Neuronal stem cell (in vitro differentiated cells): ENCODE data around the gene PTPN14.

Experiments used
- DNase-seq: peaks from one replicate; pipeline ENCODE4 v3.0.0-alpha.2; 2013; ENCODE audit warnings: low spot score
- H2AFZ ChIP-seq: one replicate; pipeline ENCODE4 v1.6.1; 2013; ENCODE audit warnings: mild to moderate bottlenecking, low read length, inconsistent platforms
- H2AK5ac ChIP-seq: 2 replicates; pipeline ENCODE4 v1.6.1; 2013; ENCODE audit warnings: low read depth, mild to moderate bottlenecking, inconsistent platforms, low read length, moderate library complexity, mixed read lengths
- H2BK120ac ChIP-seq: 2 replicates; pipeline ENCODE4 v1.6.1; 2013; ENCODE audit warnings: low read depth, mild to moderate bottlenecking, inconsistent platforms, low read length, moderate library complexity, mixed read lengths
- H2BK12ac ChIP-seq: one replicate; pipeline ENCODE4 v1.6.1; 2013; ENCODE audit warnings: low read length, inconsistent platforms
- H2BK15ac ChIP-seq: 2 replicates; pipeline ENCODE4 v1.6.1; 2013; ENCODE audit warnings: mild to moderate bottlenecking, low read length, inconsistent platforms, mixed read lengths
- H2BK5ac ChIP-seq: one replicate; pipeline ENCODE4 v1.6.1; 2013; ENCODE audit warnings: inconsistent platforms, mild to moderate bottlenecking, low read length, moderate library complexity
- H3K14ac ChIP-seq: one replicate; pipeline ENCODE4 v1.6.1; 2013; ENCODE audit warnings: low read length, inconsistent platforms
- H3K18ac ChIP-seq: 2 replicates; pipeline ENCODE4 v1.6.1; 2013; ENCODE audit warnings: low read length, inconsistent platforms
- H3K23ac ChIP-seq: 2 replicates; pipeline ENCODE4 v1.6.1; 2013; ENCODE audit warnings: low read depth, mild to moderate bottlenecking, mixed read lengths, low read length, inconsistent platforms; ENCODE audit not compliant: poor library complexity
- H3K27ac ChIP-seq: replicated peaks from 3 replicates; pipeline ENCODE4 v1.5.1; 2013; ENCODE audit warnings: low read length, inconsistent platforms
- H3K27me3 ChIP-seq, 3 experiments: 2 replicates each; pipeline ENCODE4 v1.6.1; 2013; ENCODE audit warnings: low read length in 3 of 3, mild to moderate bottlenecking in 2 of 3, inconsistent platforms in 1 of 3, low read depth in 1 of 3, mixed read lengths in 1 of 3, moderate library complexity in 1 of 3; ENCODE audit not compliant: control insufficient read depth in 3 of 3, insufficient read depth in 3 of 3
- H3K36me3 ChIP-seq, 2 donors: replicated peaks in 1 of 2; 2 replicates each; pipeline ENCODE4 v1.6.1; 2013; ENCODE audit warnings: low read length in 2 of 2; ENCODE audit not compliant: control insufficient read depth in 2 of 2, insufficient read depth in 2 of 2
- H3K4ac ChIP-seq: 2 replicates; pipeline ENCODE4 v1.6.1; 2013; ENCODE audit warnings: inconsistent platforms, mild to moderate bottlenecking, low read length, moderate library complexity
- H3K4me1 ChIP-seq, 2 donors: 1 replicate in 1 of 2; 2 replicates in 1 of 2; pipeline ENCODE4 v1.6.1; 2013; ENCODE audit warnings: low read length in 2 of 2, low read depth in 1 of 2; ENCODE audit not compliant: control insufficient read depth in 2 of 2, insufficient read depth in 1 of 2
- H3K4me2 ChIP-seq: one replicate; pipeline ENCODE4 v1.6.1; 2013; ENCODE audit warnings: mild to moderate bottlenecking, low read length, inconsistent platforms; ENCODE audit not compliant: insufficient read depth, poor library complexity, severe bottlenecking
- H3K4me3 ChIP-seq, 2 donors: 2 replicates each; pipeline ENCODE4 v1.5.1; 2013; ENCODE audit warnings: low read length in 2 of 2, mild to moderate bottlenecking in 2 of 2, inconsistent platforms in 1 of 2, moderate library complexity in 1 of 2
- H3K79me1 ChIP-seq: one replicate; pipeline ENCODE4 v1.6.1; 2013; ENCODE audit warnings: low read depth, mild to moderate bottlenecking, inconsistent platforms, low read length, moderate library complexity
- H3K9ac ChIP-seq: one replicate; pipeline ENCODE4 v1.6.1; 2013; ENCODE audit warnings: mild to moderate bottlenecking, low read depth, low read length, inconsistent platforms; ENCODE audit not compliant: poor library complexity
- H3K9me3 ChIP-seq, 2 donors: replicated peaks in 1 of 2; 2 replicates each; pipeline versions ENCODE3 to v1.6.1; 2013; ENCODE audit warnings: low read length in 2 of 2, mild to moderate bottlenecking in 2 of 2, inconsistent platforms in 1 of 2, low read depth in 1 of 2, mixed read lengths in 1 of 2, moderate library complexity in 1 of 2; ENCODE audit not compliant: control insufficient read depth in 2 of 2, insufficient read depth in 1 of 2
- H4K8ac ChIP-seq: one replicate; pipeline ENCODE4 v1.6.1; 2013; ENCODE audit warnings: low read depth, mild to moderate bottlenecking, inconsistent platforms, low read length, moderate library complexity
- H4K91ac ChIP-seq: one replicate; pipeline ENCODE4 v1.6.1; 2013; ENCODE audit warnings: low read length, low read depth, mild to moderate bottlenecking, inconsistent platforms; ENCODE audit not compliant: poor library complexity
- WGBS, 2 donors: extraction: QIAGEN DNeasy Blood & Tissue Kit; methylation state at CpG; one replicate each; pipeline ENCODE4 v1.1.7; 2013; ENCODE audit warnings: missing lambda C conversion rate in 2 of 2, mixed read lengths in 1 of 2; ENCODE audit not compliant: insufficient read length in 2 of 2, insufficient replicate concordance in 1 of 2; ENCODE audit errors: extremely low coverage in 2 of 2; 5-methylcytosine and 5-hydroxymethylcytosine counted together

The PTPN14 gene

GRCh38 chr1:214476986-214477870 is 74.2 kb downstream of the PTPN14 start:
- Histone ChIP-seq H3K4me2 (no peak overlapping the region), H3K27me3 (no peaks in the 10 kb centered on the region), H2BK120ac (no peak overlapping the region), H4K91ac (no peak overlapping the region), H2BK12ac (no peak overlapping the region), H3K79me1 (no peaks in the 10 kb centered on the region), H2AFZ (no peak overlapping the region), H4K8ac (no peak overlapping the region), H2BK5ac (no peak overlapping the region), H2AK5ac (no peak overlapping the region), H3K14ac (no peak overlapping the region), H3K27ac (no peak overlapping the region), H3K4me3 (no peak overlapping the region), H3K18ac (no peak overlapping the region), H3K4me1 (peaks cover 7 to 11% of the 10 kb centered on the region in 2 donors), H3K4ac (no peak overlapping the region), H3K36me3 (no peaks in the 10 kb centered on the region), H2BK15ac (no peak overlapping the region), H3K23ac (no peak overlapping the region), H3K9me3 (no peaks in the 10 kb centered on the region), H3K9ac (no peak overlapping the region)
- WGBS, 2 donors = no CpG with 5 or more reads among the region's 7 CpGs
- DNase-seq = no peak

- Histone ChIP-seq H4K8ac (no peak overlapping the region), H4K91ac (no peak overlapping the region), H2AK5ac (no peak overlapping the region), H3K4me3 (no peak overlapping the region), H3K9ac (no peak overlapping the region), H2BK12ac (no peak overlapping the region), H3K79me1 (no peaks in the 10 kb centered on the region), H3K23ac (no peak overlapping the region), H2BK15ac (no peak overlapping the region), H3K9me3 (peaks cover 0 to under 1% of the 10 kb centered on the region in 2 donors), H3K36me3 (no peaks in the 10 kb centered on the region), H3K4me2 (no peak overlapping the region), H2AFZ (no peak overlapping the region), H3K4me1 (peaks cover 7 to 11% of the 10 kb centered on the region in 2 donors), H3K27ac (no peak overlapping the region), H2BK5ac (no peak overlapping the region), H3K14ac (no peak overlapping the region), H2BK120ac (no peak overlapping the region), H3K27me3 (no peaks in the 10 kb centered on the region), H3K18ac (no peak overlapping the region), H3K4ac (no peak overlapping the region)
- no CpG with 5 or more reads among the region's 10 CpGs for WGBS, 2 donors
- DNase-seq = no peak
Observed at GRCh38 chr1:214476229-214476985, 75.0 kb downstream of the PTPN14 start.

- no peak overlapping the region for H2AFZ ChIP-seq
- H3K9ac ChIP-seq = no peak overlapping the region
- H3K18ac ChIP-seq = no peak overlapping the region
- no peak overlapping the region for H3K14ac ChIP-seq
- H4K91ac ChIP-seq = no peak overlapping the region
- H2BK15ac ChIP-seq = no peak overlapping the region
- no peaks in the 10 kb centered on the region for H3K79me1 ChIP-seq
- no peak overlapping the region for H2BK5ac ChIP-seq
- no peak overlapping the region for H3K4ac ChIP-seq
- DNase-seq = no peak
- H3K4me2 ChIP-seq = no peak overlapping the region
- no peak overlapping the region for H3K4me3 ChIP-seq
- no peaks in the 10 kb centered on the region for H3K36me3 ChIP-seq
- no CpG with 5 or more reads among the region's 3 CpGs for WGBS, 2 donors
- H3K23ac ChIP-seq = no peak overlapping the region
- no peak overlapping the region for H2AK5ac ChIP-seq
- peaks cover 7 to 11% of the 10 kb centered on the region in 2 donors for H3K4me1 ChIP-seq
- H3K9me3 ChIP-seq = peaks cover 0 to 4% of the 10 kb centered on the region in 2 donors
- H4K8ac ChIP-seq = no peak overlapping the region
- no peaks in the 10 kb centered on the region for H3K27me3 ChIP-seq
- no peak overlapping the region for H2BK120ac ChIP-seq
- H2BK12ac ChIP-seq = no peak overlapping the region
- H3K27ac ChIP-seq = no peak overlapping the region
Observed at GRCh38 chr1:214475746-214476145, 75.7 kb downstream of the PTPN14 start.

- WGBS, 2 donors = no CpG with 5 or more reads among the region's 2 CpGs
Observed at GRCh38 chr1:214475331-214475730, 76.1 kb downstream of the PTPN14 start.

More at GRCh38 chr1:214475331-214475730, 76.1 kb downstream of the PTPN14 start:
- no peak overlapping the region for H2AK5ac ChIP-seq
- H3K4me1 ChIP-seq = peaks cover 7 to 11% of the 10 kb centered on the region in 2 donors
- H3K4me3 ChIP-seq = no peak overlapping the region
- no peak overlapping the region for H3K23ac ChIP-seq
- no peak overlapping the region for H2BK15ac ChIP-seq
- H4K91ac ChIP-seq = no peak overlapping the region
- no peak overlapping the region for H2BK120ac ChIP-seq
- H3K9me3 ChIP-seq = peaks cover 0 to 4% of the 10 kb centered on the region in 2 donors
- H4K8ac ChIP-seq = no peak overlapping the region
- no peak overlapping the region for H3K27ac ChIP-seq
- H2BK5ac ChIP-seq = no peak overlapping the region
- no peak overlapping the region for H2BK12ac ChIP-seq
- no peak overlapping the region for H3K9ac ChIP-seq
- H3K4me2 ChIP-seq = no peak overlapping the region
- no peak overlapping the region for H3K14ac ChIP-seq
- H2AFZ ChIP-seq = no peak overlapping the region
- DNase-seq = no peak
- no peaks in the 10 kb centered on the region for H3K36me3 ChIP-seq
- H3K18ac ChIP-seq = no peak overlapping the region
- no peak overlapping the region for H3K4ac ChIP-seq
- no peaks in the 10 kb centered on the region for H3K27me3 ChIP-seq
- H3K79me1 ChIP-seq = no peaks in the 10 kb centered on the region
